Aorta (tissue), 5 donors: Measurements from ENCODE around the gene KLHL25. TPM values are rescaled to one million over a fixed set of nuclear protein-coding genes. Genes with fewer than 3 reads are reported as not detected.
A peak's percentile ranks its signal among the peaks of the same experiment; 100 is the strongest.

Source experiments
- ATAC-seq: fragments of 200-7000 bp; cut with Tn5 transposase; one replicate; pipeline ENCODE4 v1.9.1; 2022; ENCODE audit warnings: moderate library complexity; ENCODE audit not compliant: low FRiP score
- DNase-seq, 2 donors: peaks; one replicate each; pipeline ENCODE4 v3.0.0-alpha.2; 2020
- H3K27ac ChIP-seq, 2 donors: one replicate each; pipeline ENCODE4 v1.5.1; 2013; ENCODE audit warnings: low read length in 2 of 2, mild to moderate bottlenecking in 2 of 2, moderate library complexity in 2 of 2, control low read depth in 1 of 2, inconsistent platforms in 1 of 2, low read depth in 1 of 2
- H3K27me3 ChIP-seq, 2 donors: one replicate each; pipeline ENCODE4 v1.6.1; 2013; ENCODE audit warnings: control low read depth in 1 of 2, low read length in 1 of 2, mild to moderate bottlenecking in 1 of 2, moderate library complexity in 1 of 2; ENCODE audit not compliant: insufficient read depth in 2 of 2, control insufficient read depth in 1 of 2
- H3K36me3 ChIP-seq, 2 donors: one replicate each; pipeline ENCODE4 v1.6.1; 2013; ENCODE audit warnings: control low read depth in 1 of 2, low read length in 1 of 2, mild to moderate bottlenecking in 1 of 2; ENCODE audit not compliant: insufficient read depth in 2 of 2, control insufficient read depth in 1 of 2
- H3K4me1 ChIP-seq, 2 donors: one replicate each; pipeline ENCODE4 v1.6.1; 2013; ENCODE audit warnings: low read length in 2 of 2, control low read depth in 1 of 2, mild to moderate bottlenecking in 1 of 2, moderate library complexity in 1 of 2; ENCODE audit not compliant: insufficient read depth in 2 of 2, control insufficient read depth in 1 of 2
- H3K4me3 ChIP-seq, 2 donors: one replicate each; pipeline ENCODE4 v1.5.1; 2013; ENCODE audit warnings: low read length in 2 of 2, control low read depth in 1 of 2, mild to moderate bottlenecking in 1 of 2
- H3K9me3 ChIP-seq: one replicate; pipeline ENCODE4 v1.6.1; 2013; ENCODE audit warnings: mild to moderate bottlenecking, low read length; ENCODE audit not compliant: control insufficient read depth
- WGBS, 2 donors: extraction: QIAGEN DNeasy Blood & Tissue Kit; methylation state at CpG; one replicate each; pipeline ENCODE4 v1.1.7; 2013; 5-methylcytosine and 5-hydroxymethylcytosine counted together
- intact Hi-C, 2 donors: fragments of 100-400 bp; cut with DNase I; formaldehyde crosslinking; loops; one replicate each; pipeline versions ENCODE4 v1.14.2 to v1.15.0; 2022
- polyA plus RNA-seq, 2 donors: library from polyadenylated mRNA; stranded (reverse); fragments of 200-250 nt; gene quantifications; one replicate each; pipeline ENCODE4 v1.2.3, GENCODE V29; 2013
- total RNA-seq, 2 donors: library from RNA; stranded (reverse); fragmentation: NEBNext Ultra II Directional; extraction: Animal tissue kit (Norgen Biotek cat#: 25700); gene quantifications; one replicate each; pipeline ENCODE4 v1.2.1, GENCODE V29; 2021
- donor health status: healthy with polysubstance abuse.
- donor health status: Bipolar disorder and iron deficiency.
- donor health status: DM: no; HTN: no; CAD: no.
- donor health status: DM: no; HTN: no; CAD: no.
- donor health status: DM: yes; HTN: yes; CAD: no.

KLHL25 gene
- total and polyA plus RNA-seq, 4 donors, result 1.8 to 9.2 (median 5.6) TPM

DNA sequence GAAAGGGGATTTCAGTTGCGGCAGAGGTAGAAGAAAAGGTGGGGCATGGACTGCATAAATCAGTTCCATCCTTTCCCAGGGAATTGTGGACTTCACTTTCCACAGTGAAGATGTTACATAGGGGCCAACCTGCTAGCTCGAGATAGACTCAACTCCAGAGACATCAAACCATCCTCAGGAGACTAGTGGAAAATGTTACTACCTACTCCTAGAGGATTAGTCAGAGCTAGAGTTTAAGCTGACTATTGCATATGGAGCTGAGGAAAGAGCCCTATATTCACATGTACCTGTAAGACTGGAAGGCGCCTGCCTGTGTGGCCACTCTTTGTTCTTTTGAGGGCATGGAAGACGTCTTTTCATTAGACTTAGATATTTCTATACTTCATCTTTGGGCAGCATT lies 69.2 kb downstream of the KLHL25 start:
- Histone ChIP-seq H3K27ac (peak overlapping the region; percentile 7 to 57), H3K9me3 (no peaks in the 10 kb centered on the region), H3K4me1 (peaks cover 0 to 6% of the 10 kb centered on the region in 2 donors), H3K27me3 (no peaks in the 10 kb centered on the region), H3K4me3 (no peak overlapping the region), H3K36me3 (peaks cover 8 to 13% of the 10 kb centered on the region in 2 donors)
- ATAC-seq (no peak), DNase-seq (no peak)
- intact Hi-C loops, result loop anchor here in 1 of 2 donors (10.0 kb wide), 2 partner anchors 241 to 431 kb away; no protein-coding TSS in a partner anchor
- WGBS, 2 donors, result 77 to 79% methylated on average over 4 of the region's 4 CpGs

DNA sequence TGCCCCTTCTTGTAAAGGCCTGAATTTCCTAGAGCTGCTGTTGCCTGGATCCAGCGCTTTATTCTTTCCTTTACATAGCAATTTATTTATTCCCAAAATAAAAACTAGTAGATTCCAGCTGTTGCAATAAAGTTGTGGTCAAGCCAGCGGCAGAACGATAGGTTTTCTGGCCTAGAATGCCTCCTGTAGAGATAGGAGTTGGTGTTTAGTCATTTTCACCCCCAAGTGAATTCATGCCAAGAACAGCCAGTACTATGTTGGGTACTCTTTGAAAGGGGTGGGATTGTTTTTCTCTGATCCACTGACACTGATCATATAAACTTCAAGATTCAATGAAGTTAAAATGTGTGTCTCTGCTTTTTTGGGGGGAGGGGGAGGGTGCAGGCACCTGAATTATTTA lies 69.7 kb downstream of the KLHL25 start:
- WGBS, 2 donors, result 29 to 33% methylated on average over 3 of the region's 3 CpGs
- ATAC-seq, result no peak
- no peaks in the 10 kb centered on the region for H3K9me3 ChIP-seq
- H3K27ac ChIP-seq, result peak overlapping the region in 1 of 2 donors; percentile 69
- H3K4me1 ChIP-seq, result peaks cover 0 to 6% of the 10 kb centered on the region in 2 donors
- intact Hi-C loops, result loop anchor here in 1 of 2 donors (10.0 kb wide), 2 partner anchors 240 to 430 kb away; no protein-coding TSS in a partner anchor
- no peaks in the 10 kb centered on the region for H3K27me3 ChIP-seq
- H3K36me3 ChIP-seq, result peaks cover 6 to 13% of the 10 kb centered on the region in 2 donors
- no peak for DNase-seq
- no peak overlapping the region for H3K4me3 ChIP-seq

DNA sequence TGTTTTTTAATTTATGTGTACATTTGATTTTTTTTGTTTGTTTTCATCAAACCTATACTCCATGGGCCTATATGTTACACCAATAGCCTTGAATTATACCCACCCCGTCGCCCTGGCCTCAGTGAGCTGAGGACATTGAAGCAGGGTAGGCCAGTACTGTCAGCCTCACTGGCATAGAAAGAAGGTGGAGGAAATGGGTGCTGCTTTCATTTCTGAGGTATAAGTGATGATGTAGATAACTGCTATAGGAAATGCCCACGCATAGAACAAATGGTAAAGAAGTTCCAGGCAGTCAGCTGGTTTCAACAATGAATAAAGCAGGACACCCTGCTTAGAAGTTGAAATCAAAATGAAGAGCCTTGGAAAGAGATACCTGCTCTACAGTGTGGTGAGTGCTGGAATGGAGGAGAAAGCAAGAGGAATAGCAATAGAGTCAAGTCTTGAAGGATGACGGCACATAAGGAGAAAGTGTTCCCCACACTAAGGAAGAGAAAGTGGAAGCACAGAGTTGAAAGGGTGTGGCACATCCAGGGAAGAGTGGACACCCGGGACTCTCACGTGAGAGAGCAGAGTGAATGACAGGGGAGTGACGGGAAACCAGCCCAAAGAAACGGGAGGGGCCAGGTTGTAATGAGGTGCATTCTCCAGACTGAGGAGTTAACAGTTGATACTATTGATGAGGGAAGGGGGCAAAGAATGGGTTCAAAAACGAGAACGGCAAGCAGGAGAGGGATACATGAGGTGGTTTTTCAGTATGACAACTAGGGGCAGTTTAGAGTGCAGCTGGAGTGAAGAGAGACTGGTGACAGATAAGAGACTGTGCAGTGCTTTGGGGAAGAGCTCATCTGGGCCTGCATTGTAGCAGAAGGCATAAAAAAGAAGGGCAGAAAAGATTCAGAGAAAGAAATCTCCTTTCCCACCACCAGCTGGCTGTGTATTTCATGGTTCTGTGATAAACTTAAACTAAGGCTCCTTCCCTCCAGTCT lies 70.5 kb downstream of the KLHL25 start:
- H3K4me1 ChIP-seq, result peaks cover 0 to 6% of the 10 kb centered on the region in 2 donors
- peak overlapping the region; percentile 43 to 69 for H3K27ac ChIP-seq
- ATAC-seq (no peak), DNase-seq (no peak)
- H3K9me3 ChIP-seq, result no peaks in the 10 kb centered on the region
- no peaks in the 10 kb centered on the region for H3K27me3 ChIP-seq
- H3K36me3 ChIP-seq, result peaks cover 6 to 13% of the 10 kb centered on the region in 2 donors
- intact Hi-C loops, result loop anchor here in 1 of 2 donors (10.0 kb wide), 2 partner anchors 239 to 429 kb away; no protein-coding TSS in a partner anchor
- no peak overlapping the region for H3K4me3 ChIP-seq
- 52 to 57% methylated on average over 10 of the region's 10 CpGs for WGBS, 2 donors

DNA sequence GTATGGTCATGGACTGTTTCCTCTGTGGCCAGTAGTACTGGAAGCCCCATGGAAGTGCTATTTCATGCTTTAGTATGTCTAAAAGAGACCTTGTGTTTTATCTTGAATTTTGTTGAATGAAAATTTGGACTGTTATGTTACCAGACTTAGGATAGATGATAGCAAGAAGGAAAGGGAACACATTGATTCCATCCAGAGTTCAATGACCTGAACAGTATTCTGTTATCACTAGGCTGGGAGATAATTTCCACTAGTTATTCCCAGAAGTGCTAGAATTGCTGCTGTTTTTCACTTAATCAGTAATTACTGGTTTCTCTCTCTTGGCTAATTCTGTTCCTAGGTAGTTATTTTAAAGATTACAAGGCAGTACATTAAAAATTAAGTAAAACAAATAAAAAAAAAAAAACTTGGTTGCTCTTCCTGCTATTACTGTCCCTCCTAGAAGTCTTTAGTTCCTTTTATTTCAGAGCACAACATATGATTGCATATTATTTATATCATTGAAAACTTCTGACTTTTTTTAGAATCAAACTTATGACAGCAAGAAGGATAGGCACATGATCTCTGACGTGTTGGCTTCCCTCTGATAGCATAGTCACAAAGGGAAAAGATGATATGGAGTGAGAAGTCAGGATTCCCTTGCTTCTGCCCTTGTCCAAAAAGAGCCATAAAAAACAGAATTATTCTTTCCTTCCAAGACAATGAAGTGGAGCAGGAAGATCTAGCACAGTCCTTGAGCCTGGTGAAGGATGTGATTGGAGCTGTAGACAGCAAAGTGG lies 72.2 kb downstream of the KLHL25 start:
- no peaks in the 10 kb centered on the region for H3K9me3 ChIP-seq
- H3K4me1 ChIP-seq, result peaks cover 0 to 6% of the 10 kb centered on the region in 2 donors
- no peak for ATAC-seq
- WGBS, 2 donors, result 51 to 55% methylated on average over 1 of the region's 1 CpG
- DNase-seq, result no peak
- H3K4me3 ChIP-seq, result no peak overlapping the region
- intact Hi-C loops, result loop anchor here in 1 of 2 donors (10.0 kb wide), 2 partner anchors 238 to 428 kb away; no protein-coding TSS in a partner anchor
- peaks cover 6 to 17% of the 10 kb centered on the region in 2 donors for H3K36me3 ChIP-seq
- H3K27me3 ChIP-seq, result no peaks in the 10 kb centered on the region
- H3K27ac ChIP-seq, result no peak overlapping the region

DNA sequence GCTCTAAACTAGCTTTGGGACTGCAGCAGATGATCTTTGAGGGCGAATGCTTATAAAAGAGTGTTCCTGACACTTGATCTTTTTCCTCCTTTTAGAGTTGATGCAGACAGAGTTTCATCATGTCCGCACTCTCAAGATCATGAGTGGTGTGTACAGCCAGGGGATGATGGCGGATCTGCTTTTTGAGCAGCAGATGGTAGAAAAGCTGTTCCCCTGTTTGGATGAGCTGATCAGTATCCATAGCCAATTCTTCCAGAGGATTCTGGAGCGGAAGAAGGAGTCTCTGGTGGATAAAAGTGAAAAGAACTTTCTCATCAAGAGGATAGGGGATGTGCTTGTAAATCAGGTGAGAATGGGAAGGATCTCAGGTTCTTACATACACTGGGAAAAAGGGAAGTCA lies 75.7 kb downstream of the KLHL25 start:
- WGBS, 2 donors, result 95 to 96% methylated on average over 4 of the region's 4 CpGs
- no peak for DNase-seq
- Histone ChIP-seq H3K27me3 (no peaks in the 10 kb centered on the region), H3K4me1 (no peaks in the 10 kb centered on the region), H3K9me3 (no peaks in the 10 kb centered on the region), H3K4me3 (no peak overlapping the region), H3K36me3 (peaks cover 5 to 17% of the 10 kb centered on the region in 2 donors), H3K27ac (no peak overlapping the region)
- intact Hi-C loops, result no loop called here
- no peak for ATAC-seq

DNA sequence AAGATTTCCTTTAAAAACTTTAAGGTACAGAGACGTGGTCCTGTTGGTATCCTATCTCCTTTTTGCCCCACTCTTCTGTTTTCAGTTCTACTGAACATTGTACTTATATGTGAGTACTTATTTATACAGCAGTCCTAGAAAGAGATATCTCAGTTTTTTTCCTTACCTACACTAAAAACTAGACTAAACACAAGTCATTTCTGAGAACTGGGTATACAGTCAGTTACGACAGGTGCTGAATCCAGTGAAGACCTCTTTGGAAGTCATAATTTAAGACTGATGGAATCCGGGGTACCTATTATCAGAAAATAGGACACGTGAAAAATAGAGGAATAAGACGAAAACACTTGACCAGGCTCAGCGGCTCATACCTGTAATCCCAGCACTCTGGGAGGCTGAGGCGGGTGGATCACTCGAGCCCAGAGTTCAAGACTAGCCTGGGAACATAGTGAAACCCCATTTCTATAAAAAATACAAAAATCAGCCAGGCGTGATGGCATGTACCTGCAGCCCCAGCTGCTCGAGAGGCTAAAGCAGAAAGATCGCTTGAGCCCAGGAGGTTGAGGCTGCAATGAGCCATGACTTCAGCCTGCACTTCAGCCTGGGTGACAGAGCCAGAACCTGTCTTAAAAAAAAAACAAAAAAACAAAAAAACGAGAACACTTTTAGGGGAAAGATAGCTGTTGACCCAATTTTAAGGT lies 76.3 kb downstream of the KLHL25 start:
- Histone ChIP-seq H3K27ac (no peak overlapping the region), H3K36me3 (peaks cover 3 to 17% of the 10 kb centered on the region in 2 donors), H3K9me3 (no peaks in the 10 kb centered on the region), H3K4me3 (no peak overlapping the region), H3K27me3 (no peaks in the 10 kb centered on the region), H3K4me1 (no peaks in the 10 kb centered on the region)
- DNase-seq (no peak), ATAC-seq (no peak)
- WGBS, 2 donors, result 82 to 85% methylated on average over 12 of the region's 12 CpGs
- intact Hi-C loops, result no loop called here

DNA sequence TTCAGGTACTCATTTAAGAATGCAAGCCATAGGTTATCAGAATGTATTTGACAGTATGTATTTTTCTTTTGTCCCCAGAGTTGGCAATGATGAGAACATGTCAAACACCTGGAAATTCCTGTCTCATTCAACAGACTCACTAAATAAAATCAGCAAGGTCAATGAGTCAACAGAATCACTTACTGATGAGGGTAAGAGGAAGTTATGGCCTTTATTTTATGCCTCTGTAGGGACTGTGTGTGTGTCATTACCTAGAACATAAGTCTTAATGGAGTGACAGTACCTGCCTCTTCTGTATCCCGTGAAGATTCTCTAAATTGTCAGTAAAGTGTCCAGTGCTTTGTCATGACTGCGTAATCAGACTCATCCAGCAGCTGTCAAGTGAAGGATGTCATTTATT lies 77.5 kb downstream of the KLHL25 start:
- 93 to 96% methylated on average over 2 of the region's 2 CpGs for WGBS, 2 donors
- no peaks in the 10 kb centered on the region for H3K9me3 ChIP-seq
- no peak overlapping the region for H3K27ac ChIP-seq
- H3K27me3 ChIP-seq, result no peaks in the 10 kb centered on the region
- DNase-seq (no peak), ATAC-seq (no peak)
- H3K4me1 ChIP-seq, result no peaks in the 10 kb centered on the region
- intact Hi-C loops, result no loop called here
- H3K4me3 ChIP-seq, result no peak overlapping the region
- peaks cover 0 to 13% of the 10 kb centered on the region in 2 donors for H3K36me3 ChIP-seq

DNA sequence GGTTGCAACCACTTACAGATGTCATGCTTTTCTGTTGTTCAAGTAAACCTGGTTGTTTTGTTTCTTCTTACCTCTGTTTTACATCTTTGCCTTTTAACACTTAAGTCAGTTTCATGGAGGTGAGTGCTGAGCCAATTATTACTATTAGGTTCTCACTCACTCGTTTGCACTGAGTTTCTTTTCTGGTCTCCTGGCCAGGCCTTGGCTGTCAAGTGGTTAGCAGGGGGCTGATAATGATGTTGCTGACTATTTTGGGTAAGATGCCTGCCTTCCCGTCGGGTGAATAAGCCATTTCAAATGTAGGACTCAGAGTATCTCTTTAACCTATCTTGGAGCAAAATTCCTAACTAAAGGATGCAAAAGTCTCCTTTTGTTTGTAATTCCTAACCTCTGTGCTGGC lies 78.5 kb downstream of the KLHL25 start:
- no peak overlapping the region for H3K27ac ChIP-seq
- peaks cover 0 to 13% of the 10 kb centered on the region in 2 donors for H3K36me3 ChIP-seq
- intact Hi-C loops, result no loop called here
- H3K27me3 ChIP-seq, result no peaks in the 10 kb centered on the region
- WGBS, 2 donors, result 16 to 20% methylated on average over 3 of the region's 3 CpGs
- ATAC-seq, result no peak
- no peak for DNase-seq
- no peaks in the 10 kb centered on the region for H3K4me1 ChIP-seq
- no peak overlapping the region for H3K4me3 ChIP-seq
- no peaks in the 10 kb centered on the region for H3K9me3 ChIP-seq
